ENCODE data around the gene CD2BP2.

The CD2BP2 gene

GRCh38 chr16:30357715-30358576 lies 2.8 kb upstream of the CD2BP2 start:
- H3K4me3 ChIP-seq (ENCODE audit: low read depth, low read length), result no peak overlapping the region
- no peak for DNase-seq (ENCODE audit: low read depth)
- no peak for TF ChIP-seq CTCF (conservative IDR thresholded peaks at IDR 0.05; ENCODE audit: low read depth, low read length)

GRCh38 chr16:30357085-30357714 lies 2.1 kb upstream of the CD2BP2 start:
- no peak overlapping the region for H3K4me3 ChIP-seq (ENCODE audit: low read depth, low read length)

GRCh38 chr16:30356401-30357084 lies 1.4 kb upstream of the CD2BP2 start:
- DNase-seq (ENCODE audit: low read depth), result no peak
- H3K4me3 ChIP-seq (ENCODE audit: low read depth, low read length), result no peak overlapping the region
- TF ChIP-seq CTCF (conservative IDR thresholded peaks at IDR 0.05; ENCODE audit: low read depth, low read length), result no peak

More at GRCh38 chr16:30357085-30357714, 2.1 kb upstream of the CD2BP2 start:
- no peak for TF ChIP-seq CTCF (conservative IDR thresholded peaks at IDR 0.05; ENCODE audit: low read depth, low read length)
- no peak for DNase-seq (ENCODE audit: low read depth)

GRCh38 chr16:30355954-30356308 lies 823 bp upstream of the CD2BP2 start:
- TF ChIP-seq CTCF (conservative IDR thresholded peaks at IDR 0.05; ENCODE audit: low read depth, low read length), result no peak
- no peak for DNase-seq (ENCODE audit: low read depth)
- peak overlapping the region; percentile 98 for H3K4me3 ChIP-seq (ENCODE audit: low read depth, low read length)

- DNase-seq (ENCODE audit: low read depth), result no peak
Observed at GRCh38 chr16:30354423-30355143, 525 bp downstream of the CD2BP2 start.

More at GRCh38 chr16:30354423-30355143, 525 bp downstream of the CD2BP2 start:
- TF ChIP-seq CTCF (conservative IDR thresholded peaks at IDR 0.05; ENCODE audit: low read depth, low read length), result no peak
- H3K4me3 ChIP-seq (ENCODE audit: low read depth, low read length), result peak overlapping the region; percentile 98
